Measurements from ENCODE around the gene ST3GAL2.

GRCh38 chr16:70421014-70421413 is 17.9 kb downstream of the ST3GAL2 start:
- TF ChIP-seq, protein P1, sequence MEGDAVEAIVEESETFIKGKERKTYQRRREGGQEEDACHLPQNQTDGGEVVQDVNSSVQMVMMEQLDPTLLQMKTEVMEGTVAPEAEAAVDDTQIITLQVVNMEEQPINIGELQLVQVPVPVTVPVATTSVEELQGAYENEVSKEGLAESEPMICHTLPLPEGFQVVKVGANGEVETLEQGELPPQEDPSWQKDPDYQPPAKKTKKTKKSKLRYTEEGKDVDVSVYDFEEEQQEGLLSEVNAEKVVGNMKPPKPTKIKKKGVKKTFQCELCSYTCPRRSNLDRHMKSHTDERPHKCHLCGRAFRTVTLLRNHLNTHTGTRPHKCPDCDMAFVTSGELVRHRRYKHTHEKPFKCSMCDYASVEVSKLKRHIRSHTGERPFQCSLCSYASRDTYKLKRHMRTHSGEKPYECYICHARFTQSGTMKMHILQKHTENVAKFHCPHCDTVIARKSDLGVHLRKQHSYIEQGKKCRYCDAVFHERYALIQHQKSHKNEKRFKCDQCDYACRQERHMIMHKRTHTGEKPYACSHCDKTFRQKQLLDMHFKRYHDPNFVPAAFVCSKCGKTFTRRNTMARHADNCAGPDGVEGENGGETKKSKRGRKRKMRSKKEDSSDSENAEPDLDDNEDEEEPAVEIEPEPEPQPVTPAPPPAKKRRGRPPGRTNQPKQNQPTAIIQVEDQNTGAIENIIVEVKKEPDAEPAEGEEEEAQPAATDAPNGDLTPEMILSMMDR (IDR thresholded peaks at IDR 0.05) = no peak
- no peak for TF ChIP-seq EP300 (IDR thresholded peaks at IDR 0.05)

Measured in ovary (tissue), 3 donors.